GM20000 (cell line): Measurements from ENCODE around the gene HPGDS.
A peak's percentile ranks its signal among the peaks of the same experiment; 100 is the strongest.
"Not testable (repeated sequence)": the region's sequence is repeated elsewhere in the genome, so short reads cannot be mapped to it uniquely, and the experiment has no call there.

Experiments used
- DNase-seq: peaks from one replicate; pipeline ENCODE4 v3.0.0; 2012; ENCODE audit warnings: low spot score
- CTCF ChIP-seq: IDR thresholded peaks from 2 replicates; pipeline ENCODE4 v1.5.1; 2012; ENCODE audit warnings: mild to moderate bottlenecking, control low read depth; ENCODE audit errors: extremely low read depth, missing control alignments

Gene HPGDS

GRCh38 chr4:94298725-94299252 lies 43.8 kb downstream of the HPGDS start:
- no peak for TF ChIP-seq CTCF
- DNase-seq: no peak

GRCh38 chr4:94295473-94295872 lies 47.2 kb downstream of the HPGDS start:
- DNase-seq: not testable (repeated sequence)

DNA sequence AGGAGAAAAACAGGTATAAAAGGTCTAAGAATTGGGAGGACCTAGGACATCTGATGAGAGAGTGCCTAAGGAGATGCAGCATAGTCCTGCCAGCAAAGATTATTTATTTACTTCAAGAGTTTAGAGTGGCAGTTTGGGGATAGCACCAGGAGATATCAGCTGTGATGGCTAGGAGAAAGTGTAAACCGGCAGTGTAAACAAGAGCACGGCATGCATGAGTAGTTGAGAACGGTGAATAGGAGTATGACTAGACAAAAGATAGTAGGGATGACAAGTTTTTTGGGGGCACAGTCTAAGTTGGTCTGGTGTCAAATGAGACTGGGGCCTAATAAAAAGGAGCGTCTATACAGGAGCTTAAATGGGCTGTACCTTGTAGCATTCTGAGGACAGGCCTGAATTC lies 48.7 kb downstream of the HPGDS start:
- not testable (repeated sequence) for DNase-seq

DNA sequence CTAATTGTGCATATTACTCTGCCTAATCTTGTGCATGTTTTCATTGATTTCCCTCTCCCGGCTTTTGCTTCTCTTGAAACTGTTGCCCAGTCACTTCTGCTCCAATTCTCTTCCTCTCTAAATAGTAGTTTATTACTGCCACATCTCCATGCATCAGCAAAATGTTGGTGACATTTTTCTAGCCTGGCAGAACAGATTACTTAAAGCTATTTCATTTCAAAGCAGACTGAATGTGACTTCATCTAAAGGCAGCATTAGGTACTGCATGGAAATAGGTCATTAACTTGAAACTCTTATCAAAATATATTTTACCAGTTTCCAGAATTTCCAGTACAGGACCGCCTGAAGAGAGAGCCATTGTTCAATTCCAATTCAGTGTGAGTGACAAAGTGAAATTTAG lies 52.4 kb downstream of the HPGDS start:
- no peak for TF ChIP-seq CTCF

DNA sequence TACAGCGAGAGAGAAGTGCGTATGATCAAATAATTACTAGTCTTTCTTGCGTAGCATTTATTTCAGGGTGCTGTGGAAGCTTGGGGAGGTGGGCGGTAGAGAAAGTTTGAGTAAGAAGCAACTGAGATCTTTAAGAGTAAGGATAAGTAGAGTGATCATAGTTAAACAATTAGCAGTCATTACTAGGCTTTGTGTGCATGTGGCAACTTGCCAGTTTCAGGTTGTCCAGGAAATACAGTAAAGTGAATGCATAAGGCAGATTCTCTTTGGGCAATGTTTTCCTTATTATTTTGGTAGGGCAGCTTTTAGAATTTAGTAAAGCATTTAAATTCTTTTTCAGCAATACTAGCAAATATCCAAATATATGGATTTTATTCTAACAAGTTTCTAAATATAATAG lies 57.0 kb downstream of the HPGDS start:
- no peak for DNase-seq
- TF ChIP-seq CTCF: no peak

More for the DNA sequence above, 52.4 kb downstream of the HPGDS start:
- no peak for DNase-seq

DNA sequence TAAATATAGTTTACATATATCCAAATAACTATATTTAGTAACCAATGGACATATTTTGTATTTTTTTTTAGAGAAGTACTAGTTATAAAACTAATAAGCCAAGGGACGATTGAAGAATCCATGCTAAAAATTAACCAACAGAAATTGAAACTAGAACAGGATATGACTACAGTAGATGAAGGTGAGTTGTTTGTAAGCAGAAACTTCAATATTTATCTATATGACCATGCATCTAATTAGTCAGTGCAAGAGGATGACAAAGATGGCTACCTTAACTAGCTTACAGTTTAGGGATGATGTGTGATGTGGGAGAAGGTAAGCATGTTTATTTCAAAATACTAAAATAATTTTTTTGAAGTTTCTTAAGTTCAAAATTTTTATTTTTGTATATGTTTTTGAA lies 57.7 kb downstream of the HPGDS start:
- peak; percentile 3 for DNase-seq
- TF ChIP-seq CTCF: no peak

- TF ChIP-seq CTCF: no peak
- no peak for DNase-seq
Observed at GRCh38 chr4:94278781-94279180, 63.9 kb downstream of the HPGDS start.

GRCh38 chr4:94277534-94277933 lies 65.1 kb downstream of the HPGDS start:
- no peak for TF ChIP-seq CTCF
- no peak for DNase-seq

DNA sequence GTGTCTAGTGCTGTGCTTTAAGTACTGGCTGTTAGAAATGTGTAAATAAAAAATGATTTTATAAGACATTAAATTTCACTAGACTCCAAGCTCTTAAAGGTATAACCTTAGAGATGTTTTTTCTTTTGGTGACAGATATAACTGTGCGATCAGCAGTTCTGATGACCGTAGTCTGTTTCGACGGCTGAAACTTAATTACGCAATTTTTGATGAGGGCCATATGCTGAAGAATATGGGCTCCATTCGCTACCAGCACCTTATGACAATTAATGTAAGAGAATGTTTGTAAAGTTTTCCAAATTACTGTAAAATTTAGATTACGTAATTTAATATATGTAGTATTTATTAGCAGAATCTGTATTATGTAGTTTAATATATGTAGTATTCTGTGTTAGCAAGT lies 66.4 kb downstream of the HPGDS start:
- no peak for TF ChIP-seq CTCF
- DNase-seq: no peak
